ENCODE results near the gene NAIF1. TPM values are rescaled to one million over a fixed set of nuclear protein-coding genes. Genes with fewer than 3 reads are reported as not detected.
A peak's percentile ranks its signal among the peaks of the same experiment; 100 is the strongest.

The NAIF1 gene
- total RNA-seq, 6 experiments from 2014 or later = 3.9 to 6.8 (median 5.7) TPM

- DNase-seq = peak; percentile 87 to 95 (median 93)
- Histone ChIP-seq H3K4me1 (peaks cover 0 to 71% (median 30%) of the 10 kb centered on the region in 4 donors), H3K27me3 (no peaks in the 10 kb centered on the region), H3K27ac (peak overlapping the region; percentile 93 to 99 (median 94)), H3K36me3 (peaks cover 14 to 50% (median 34%) of the 10 kb centered on the region in 4 donors), H3K9me3 (no peaks in the 10 kb centered on the region), H3K4me3 (peak overlapping the region in 2 of 3 donors; percentile 3 to 22)
- intact Hi-C loops (cut with DNase I) = loop anchor here in 1 of 2 donors (10.0 kb wide), 1 partner anchor 118 kb away; the partner anchor contains the start of gene EEIG1
- WGBS (ENCODE audit: insufficient coverage, low coverage, low lambda C conversion rate, missing lambda C conversion rate) = 26% methylated on average over 3 of the region's 23 CpGs
- peak; percentile 21 to 59 (median 44) for ATAC-seq
- peak; percentile 80 for TF ChIP-seq POLR2A (IDR thresholded peaks at IDR 0.05)
- TF ChIP-seq, protein P1, sequence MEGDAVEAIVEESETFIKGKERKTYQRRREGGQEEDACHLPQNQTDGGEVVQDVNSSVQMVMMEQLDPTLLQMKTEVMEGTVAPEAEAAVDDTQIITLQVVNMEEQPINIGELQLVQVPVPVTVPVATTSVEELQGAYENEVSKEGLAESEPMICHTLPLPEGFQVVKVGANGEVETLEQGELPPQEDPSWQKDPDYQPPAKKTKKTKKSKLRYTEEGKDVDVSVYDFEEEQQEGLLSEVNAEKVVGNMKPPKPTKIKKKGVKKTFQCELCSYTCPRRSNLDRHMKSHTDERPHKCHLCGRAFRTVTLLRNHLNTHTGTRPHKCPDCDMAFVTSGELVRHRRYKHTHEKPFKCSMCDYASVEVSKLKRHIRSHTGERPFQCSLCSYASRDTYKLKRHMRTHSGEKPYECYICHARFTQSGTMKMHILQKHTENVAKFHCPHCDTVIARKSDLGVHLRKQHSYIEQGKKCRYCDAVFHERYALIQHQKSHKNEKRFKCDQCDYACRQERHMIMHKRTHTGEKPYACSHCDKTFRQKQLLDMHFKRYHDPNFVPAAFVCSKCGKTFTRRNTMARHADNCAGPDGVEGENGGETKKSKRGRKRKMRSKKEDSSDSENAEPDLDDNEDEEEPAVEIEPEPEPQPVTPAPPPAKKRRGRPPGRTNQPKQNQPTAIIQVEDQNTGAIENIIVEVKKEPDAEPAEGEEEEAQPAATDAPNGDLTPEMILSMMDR (IDR thresholded peaks at IDR 0.05) = no peak
These were observed 35.9 kb upstream of the NAIF1 start for GRCh38 chr9:128102861-128103588.

DNA sequence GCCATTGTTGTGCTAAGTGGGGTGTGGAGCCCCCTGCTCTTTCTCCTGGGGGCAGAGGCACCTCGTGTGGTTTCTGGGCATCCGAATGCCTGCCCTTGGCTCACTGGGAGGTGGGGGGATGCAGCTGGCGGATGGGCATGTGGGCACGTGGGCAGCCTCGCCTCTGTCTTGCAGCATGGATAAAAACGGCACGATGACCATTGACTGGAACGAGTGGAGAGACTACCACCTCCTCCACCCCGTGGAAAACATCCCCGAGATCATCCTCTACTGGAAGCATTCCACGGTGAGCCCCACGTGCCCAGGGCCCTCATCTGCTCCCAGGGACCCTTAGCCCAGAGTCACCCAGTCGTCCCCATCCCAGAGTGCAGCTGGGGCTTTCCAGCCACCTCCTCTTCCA lies 35.1 kb upstream of the NAIF1 start:
- WGBS (ENCODE audit: insufficient coverage, low coverage, low lambda C conversion rate, missing lambda C conversion rate) = 40% methylated on average over 1 of the region's 13 CpGs
- peaks cover 0 to 71% (median 32%) of the 10 kb centered on the region in 4 donors for H3K4me1 ChIP-seq
- H3K9me3 ChIP-seq = no peaks in the 10 kb centered on the region
- peak overlapping the region in 2 of 3 donors; percentile 31 to 73 for H3K4me3 ChIP-seq
- ATAC-seq = peak in 1 of 4 donors; percentile 1
- peaks cover 12 to 42% (median 28%) of the 10 kb centered on the region in 4 donors for H3K36me3 ChIP-seq
- H3K27ac ChIP-seq = peak overlapping the region; percentile 89 to 99 (median 94)
- no peaks in the 10 kb centered on the region for H3K27me3 ChIP-seq
- DNase-seq = peak in 2 of 3 donors; percentile 71 to 75
- TF ChIP-seq, protein P1 (IDR thresholded peaks at IDR 0.05) = no peak
- no peak for TF ChIP-seq POLR2A (IDR thresholded peaks at IDR 0.05)
- intact Hi-C loops (cut with DNase I) = loop anchor here in 1 of 2 donors (10.0 kb wide), 1 partner anchor 117 kb away; the partner anchor contains the start of gene EEIG1

DNA sequence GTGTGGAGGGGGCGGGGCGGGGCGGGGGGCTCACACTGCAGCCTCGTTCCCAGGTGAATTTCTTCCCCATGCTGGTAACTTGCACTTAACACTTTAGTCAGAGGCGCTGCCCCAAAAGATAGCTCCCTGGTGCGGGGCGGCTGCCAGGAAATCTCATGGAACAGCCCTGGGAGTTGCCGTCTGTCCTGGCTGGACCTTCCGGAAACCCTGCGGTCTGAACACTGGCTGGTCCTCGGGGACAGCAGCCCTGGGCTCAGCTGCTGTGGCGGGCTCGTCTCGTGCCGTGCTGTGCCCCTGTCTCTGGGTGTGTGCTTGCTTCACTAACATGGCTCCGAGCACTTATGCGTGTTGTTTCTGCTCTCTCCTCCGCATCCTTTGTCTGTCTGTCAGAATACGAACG lies 34.6 kb upstream of the NAIF1 start:
- Histone ChIP-seq H3K36me3 (peaks cover 7 to 37% (median 24%) of the 10 kb centered on the region in 4 donors), H3K27me3 (no peaks in the 10 kb centered on the region), H3K9me3 (no peaks in the 10 kb centered on the region), H3K27ac (peak overlapping the region; percentile 89 to 99 (median 94)), H3K4me1 (peaks cover 0 to 70% (median 34%) of the 10 kb centered on the region in 4 donors), H3K4me3 (peak overlapping the region; percentile 31 to 73 (median 61))
- WGBS (ENCODE audit: insufficient coverage, low coverage, low lambda C conversion rate, missing lambda C conversion rate) = 10% methylated on average over 2 of the region's 20 CpGs
- TF ChIP-seq, protein P1 (IDR thresholded peaks at IDR 0.05) = no peak
- TF ChIP-seq POLR2A (IDR thresholded peaks at IDR 0.05) = no peak
- DNase-seq (peak; percentile 77 to 86 (median 82)), ATAC-seq (peak; percentile 0 to 5 (median 4))
- intact Hi-C loops (cut with DNase I) = loop anchor here in 1 of 2 donors (10.0 kb wide), 1 partner anchor 117 kb away; the partner anchor contains the start of gene EEIG1

- ATAC-seq (peak in 3 of 4 donors; percentile 0 to 21 (median 2)), DNase-seq (peak; percentile 54 to 89 (median 80))
- TF ChIP-seq POLR2A (IDR thresholded peaks at IDR 0.05) = peak; percentile 73
- TF ChIP-seq, protein P1 (IDR thresholded peaks at IDR 0.05) = no peak
- Histone ChIP-seq H3K27ac (peak overlapping the region; percentile 89 to 99 (median 94)), H3K36me3 (peaks cover 2 to 33% (median 19%) of the 10 kb centered on the region in 4 donors), H3K9me3 (no peaks in the 10 kb centered on the region), H3K27me3 (no peaks in the 10 kb centered on the region), H3K4me3 (peak overlapping the region; percentile 61 to 74 (median 73)), H3K4me1 (peaks cover 0 to 66% (median 34%) of the 10 kb centered on the region in 4 donors)
- whole genome bisulfite sequencing (ENCODE audit: insufficient coverage, low coverage, low lambda C conversion rate, missing lambda C conversion rate) = 20% methylated on average over 7 of the region's 12 CpGs
- intact Hi-C loops (cut with DNase I) = loop anchor here in 1 of 2 donors (10.0 kb wide), 1 partner anchor 116 kb away; the partner anchor contains the start of gene EEIG1
These were observed 34.1 kb upstream of the NAIF1 start for GRCh38 chr9:128101231-128101661.
